GM20000 (cell line): ENCODE data around the gene FLNB.

Experiments used
- DNase-seq: peaks from one replicate; pipeline ENCODE4 v3.0.0; 2012; ENCODE audit warnings: low spot score
- TF ChIP-seq, protein P1 (sequence below): IDR thresholded peaks from 2 replicates; pipeline ENCODE4 v1.5.1; 2012; ENCODE audit warnings: mild to moderate bottlenecking, control low read depth; ENCODE audit errors: extremely low read depth, missing control alignments

FLNB gene

DNA sequence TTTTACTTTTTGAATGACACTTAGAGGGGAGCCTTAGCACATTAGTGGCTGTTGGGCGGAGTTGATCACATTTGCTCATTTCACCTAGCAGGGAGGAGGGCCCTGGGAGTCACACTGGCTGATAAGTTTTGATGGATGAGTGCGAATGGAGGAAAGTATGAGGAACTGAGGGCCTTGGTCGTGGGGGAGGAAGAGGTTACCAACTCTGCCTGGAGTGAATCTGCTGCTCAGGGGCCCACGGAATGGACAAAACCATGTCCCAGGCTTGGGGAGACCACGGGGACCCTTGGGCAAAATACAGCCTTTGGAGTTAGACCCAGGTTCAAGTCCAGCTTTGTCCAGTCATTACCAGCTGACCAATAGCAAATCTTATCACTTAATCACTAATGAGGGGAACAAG lies 5.1 kb upstream of the FLNB start:
- DNase-seq = no peak
- TF ChIP-seq, protein P1, sequence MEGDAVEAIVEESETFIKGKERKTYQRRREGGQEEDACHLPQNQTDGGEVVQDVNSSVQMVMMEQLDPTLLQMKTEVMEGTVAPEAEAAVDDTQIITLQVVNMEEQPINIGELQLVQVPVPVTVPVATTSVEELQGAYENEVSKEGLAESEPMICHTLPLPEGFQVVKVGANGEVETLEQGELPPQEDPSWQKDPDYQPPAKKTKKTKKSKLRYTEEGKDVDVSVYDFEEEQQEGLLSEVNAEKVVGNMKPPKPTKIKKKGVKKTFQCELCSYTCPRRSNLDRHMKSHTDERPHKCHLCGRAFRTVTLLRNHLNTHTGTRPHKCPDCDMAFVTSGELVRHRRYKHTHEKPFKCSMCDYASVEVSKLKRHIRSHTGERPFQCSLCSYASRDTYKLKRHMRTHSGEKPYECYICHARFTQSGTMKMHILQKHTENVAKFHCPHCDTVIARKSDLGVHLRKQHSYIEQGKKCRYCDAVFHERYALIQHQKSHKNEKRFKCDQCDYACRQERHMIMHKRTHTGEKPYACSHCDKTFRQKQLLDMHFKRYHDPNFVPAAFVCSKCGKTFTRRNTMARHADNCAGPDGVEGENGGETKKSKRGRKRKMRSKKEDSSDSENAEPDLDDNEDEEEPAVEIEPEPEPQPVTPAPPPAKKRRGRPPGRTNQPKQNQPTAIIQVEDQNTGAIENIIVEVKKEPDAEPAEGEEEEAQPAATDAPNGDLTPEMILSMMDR = no peak

DNA sequence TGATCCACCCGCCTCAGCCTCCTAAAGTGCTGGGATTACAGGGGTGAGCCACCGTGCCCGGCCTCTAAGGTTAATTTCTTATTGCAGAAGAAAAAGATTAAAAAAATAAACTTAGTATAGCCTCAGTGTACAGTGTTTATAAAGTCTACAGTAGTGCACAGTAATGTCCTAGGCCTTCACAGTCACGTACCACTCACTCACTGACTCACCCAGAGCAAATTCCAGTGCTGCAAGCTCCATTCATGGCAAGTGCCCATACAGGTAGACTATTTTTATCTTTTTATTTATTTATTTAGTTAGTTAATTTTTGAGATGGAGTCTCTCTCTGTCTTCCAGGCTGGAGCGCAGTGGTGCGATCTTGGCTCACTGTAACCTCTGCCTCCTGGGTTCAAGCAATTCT lies 3.2 kb upstream of the FLNB start:
- TF ChIP-seq, protein P1 = no peak

DNA sequence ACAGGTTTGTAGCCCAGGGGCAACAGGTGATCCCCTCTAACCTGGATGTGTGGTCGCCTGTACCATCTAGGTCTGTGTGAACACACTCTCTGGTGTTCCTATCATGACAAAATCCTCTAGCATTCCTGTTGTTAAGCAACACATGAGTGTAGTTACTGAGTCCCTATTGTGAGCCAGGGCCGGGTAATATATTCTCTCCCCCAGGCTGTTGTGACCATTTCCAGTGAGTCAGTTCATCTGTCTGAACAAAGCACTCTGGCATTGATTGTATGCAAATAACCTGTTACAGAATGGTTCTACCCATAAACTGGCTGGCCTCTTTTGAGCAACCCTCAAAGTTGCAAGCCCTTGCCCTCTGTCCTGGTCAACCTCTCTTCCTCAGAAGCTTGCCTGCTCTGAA lies 2.6 kb upstream of the FLNB start:
- TF ChIP-seq, protein P1 = no peak
- DNase-seq = no peak

More for the DNA sequence above, 3.2 kb upstream of the FLNB start:
- DNase-seq = no peak

DNA sequence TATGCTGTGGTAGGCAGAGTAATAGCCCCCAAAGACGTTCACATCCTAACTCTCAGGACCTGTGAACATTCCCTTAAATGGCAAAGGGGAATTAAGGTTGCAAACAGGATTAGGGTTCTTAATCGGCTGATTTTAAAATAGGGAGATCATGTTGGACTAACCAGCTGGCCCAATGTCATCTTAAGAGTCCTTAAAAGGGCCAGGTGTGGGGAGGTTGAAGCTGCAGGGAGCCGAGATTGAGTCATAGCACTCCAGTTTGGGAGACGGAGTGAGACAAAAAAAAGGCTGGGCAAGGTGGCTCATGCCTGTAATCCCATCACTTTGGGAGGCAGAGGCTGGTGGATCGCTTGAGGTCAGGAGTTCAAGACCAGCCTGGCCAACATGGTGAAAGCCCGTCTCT lies 1.6 kb upstream of the FLNB start:
- TF ChIP-seq, protein P1 = no peak
- DNase-seq = no peak

DNA sequence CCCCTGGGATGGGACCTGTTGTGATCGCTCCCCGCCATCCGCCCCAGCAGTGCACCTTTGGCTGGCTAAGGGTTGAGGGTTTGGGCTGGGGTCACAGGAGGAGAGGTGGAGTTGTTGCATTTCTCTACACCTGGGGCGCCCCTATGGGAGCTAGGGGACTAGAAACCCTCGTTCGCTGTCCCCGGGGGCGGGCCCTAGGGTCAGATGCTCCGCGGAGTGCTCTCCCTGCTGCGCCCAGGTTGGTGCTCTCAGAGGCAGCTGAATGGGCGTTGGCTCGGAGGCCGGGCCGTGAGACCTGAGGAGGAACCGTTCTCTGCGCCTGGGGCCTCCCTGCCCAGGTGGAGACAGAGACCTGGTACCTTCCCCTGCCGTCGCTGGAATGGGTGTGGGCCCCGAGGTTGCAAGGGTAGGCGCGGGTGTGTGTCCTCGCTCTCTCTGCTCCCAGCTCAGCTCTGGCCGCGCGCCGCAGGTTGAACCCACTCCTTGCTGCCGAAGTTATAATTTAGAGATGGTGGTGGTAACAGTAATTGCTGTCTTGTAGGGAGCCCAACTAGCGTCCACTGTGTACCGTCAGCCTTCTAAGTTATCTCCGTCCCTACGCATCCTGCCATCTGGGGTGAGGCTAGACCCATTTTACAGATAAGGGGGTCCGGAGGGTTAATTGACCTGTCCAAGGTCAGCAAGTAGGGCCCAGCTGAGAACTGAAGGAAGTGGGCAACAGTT lies 965 bp downstream of the FLNB start:
- DNase-seq = peak; percentile 55
- TF ChIP-seq, protein P1 = no peak

DNA sequence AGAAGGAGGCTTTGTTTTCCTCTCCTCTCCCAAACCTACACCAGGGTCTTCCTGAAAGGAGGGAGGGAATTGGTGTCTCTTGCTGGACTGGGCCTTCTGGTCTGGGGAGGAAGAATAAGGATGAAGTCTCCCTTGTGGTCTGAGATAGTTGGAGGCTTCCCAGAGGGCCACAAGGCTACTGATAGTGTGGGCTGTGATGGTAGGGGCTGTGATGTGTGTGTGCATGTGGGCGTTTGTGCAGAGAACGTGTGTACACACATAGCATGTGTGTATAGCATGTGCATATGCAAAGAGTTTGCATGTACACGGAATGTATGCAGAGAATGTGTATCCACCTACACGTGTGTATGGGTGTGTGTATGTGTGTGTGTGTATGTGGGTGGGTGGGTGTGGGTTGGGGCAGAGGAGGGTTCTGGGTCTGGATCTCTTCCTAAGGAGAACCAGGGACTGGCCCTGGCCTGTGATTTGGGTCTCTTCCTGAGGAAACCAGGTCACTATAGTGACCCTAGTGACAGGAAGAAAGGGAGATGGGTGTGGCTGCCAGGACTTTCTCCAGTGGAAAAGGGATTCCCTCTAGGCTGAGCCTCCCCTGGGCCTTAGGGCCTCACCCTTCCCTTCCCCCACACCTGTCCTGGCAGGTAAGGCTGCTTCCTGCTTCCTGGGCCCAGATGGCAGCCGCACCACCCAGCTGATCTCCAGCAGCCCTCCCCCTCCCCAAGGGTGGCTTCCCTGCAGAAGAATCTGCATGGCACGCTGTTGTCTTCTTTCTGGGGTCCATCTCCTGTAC lies 1.7 kb downstream of the FLNB start:
- TF ChIP-seq, protein P1 = no peak
- no peak for DNase-seq

DNA sequence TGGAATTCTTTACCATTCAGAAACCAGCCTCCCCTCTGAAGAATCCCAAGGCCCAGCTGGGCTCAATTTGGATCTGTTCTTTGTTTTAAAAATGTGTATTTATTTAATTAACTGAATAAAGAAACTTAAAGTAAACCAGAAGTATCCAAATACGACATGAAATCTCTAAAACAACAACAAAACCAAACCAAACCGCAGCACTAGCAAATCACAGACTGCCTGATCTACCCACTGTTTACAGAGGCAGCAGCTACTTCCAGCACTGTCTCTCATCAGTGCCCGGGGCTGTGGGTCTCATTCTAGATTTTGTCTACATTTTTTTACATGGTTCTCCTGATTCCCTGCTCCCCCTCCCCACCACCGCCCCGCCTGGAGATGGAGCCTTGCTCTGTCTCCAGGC lies 2.3 kb downstream of the FLNB start:
- DNase-seq = no peak
- TF ChIP-seq, protein P1 = no peak
